OCI-LY3 (cell line): ENCODE data around the gene PIWIL4.
"Not testable (repeated sequence)": the region's sequence is repeated elsewhere in the genome, so short reads cannot be mapped to it uniquely, and the experiment has no call there.

Experiments
- H2AFZ ChIP-seq: fragments of 200-600, 300-600 bp; shearing (Covaris generic); 2 replicates; pipeline ENCODE4 v1.6.0; 2014; ENCODE audit warnings: antibody characterized with exemption, low read depth, low read length
- H3K27ac ChIP-seq: fragments of 200-600, 300-600 bp; sonication (generic); 2 replicates; pipeline ENCODE4 v1.5.1; 2014; ENCODE audit warnings: mild to moderate bottlenecking, low read length, moderate library complexity, mixed read lengths
- H3K27me3 ChIP-seq: fragments of 200-600, 300-600 bp; sonication (generic); 2 replicates; pipeline ENCODE4 v1.6.1; 2014; ENCODE audit warnings: low read depth, low read length, mixed read lengths
- H3K36me3 ChIP-seq: fragments of 200-600, 300-600 bp; sonication (generic); replicated peaks from 2 replicates; pipeline ENCODE3; 2014; ENCODE audit warnings: low read depth, low read length, mixed read lengths
- H3K4me1 ChIP-seq: fragments of 300-600, 200-600 bp; sonication (generic); 2 replicates; pipeline ENCODE4 v1.6.1; 2014; ENCODE audit warnings: low read length, mixed read lengths
- H3K4me2 ChIP-seq: fragments of 200-600, 300-600 bp; sonication (generic); 2 replicates; pipeline ENCODE4 v1.6.1; 2014; ENCODE audit warnings: low read length, mixed read lengths
- H3K4me3 ChIP-seq: fragments of 300-600, 200-600 bp; sonication (generic); 2 replicates; pipeline ENCODE4 v1.5.1; 2014; ENCODE audit warnings: antibody characterized with exemption, mild to moderate bottlenecking, low read length, moderate library complexity
- H3K79me2 ChIP-seq: fragments of 300-600, 200-600 bp; shearing (Covaris generic); 2 replicates; pipeline ENCODE4 v1.6.1; 2014; ENCODE audit warnings: mild to moderate bottlenecking, low read length, mixed read lengths
- H3K9ac ChIP-seq: fragments of 300-600, 200-600 bp; shearing (Covaris generic); 2 replicates; pipeline ENCODE4 v1.6.0; 2014; ENCODE audit warnings: mild to moderate bottlenecking, low read length, moderate library complexity
- H3K9me3 ChIP-seq: fragments of 200-600, 300-600 bp; shearing (Covaris generic); 2 replicates; pipeline ENCODE4 v1.6.1; 2014; ENCODE audit warnings: low read length, mixed read lengths; ENCODE audit not compliant: insufficient read depth
- H4K20me1 ChIP-seq: fragments of 200-600, 300-600 bp; sonication (generic); 2 replicates; pipeline ENCODE4 v1.6.1; 2016; ENCODE audit warnings: low read length, mixed read lengths; ENCODE audit not compliant: insufficient read depth
- EZH2phosphoT487 ChIP-seq: fragments of 200-600 bp; shearing (Covaris generic); IDR thresholded peaks from 2 replicates; pipeline ENCODE4 v1.6.1; 2018; ENCODE audit warnings: antibody characterized with exemption, mixed run types, low read depth
- TF ChIP-seq, protein P1 (sequence below): fragments of 200-600, 300-600 bp; sonication (generic); IDR thresholded peaks from 2 replicates; pipeline ENCODE4 v1.5.1; 2014; ENCODE audit warnings: antibody characterized with exemption, low read length, low read depth

Gene PIWIL4

DNA sequence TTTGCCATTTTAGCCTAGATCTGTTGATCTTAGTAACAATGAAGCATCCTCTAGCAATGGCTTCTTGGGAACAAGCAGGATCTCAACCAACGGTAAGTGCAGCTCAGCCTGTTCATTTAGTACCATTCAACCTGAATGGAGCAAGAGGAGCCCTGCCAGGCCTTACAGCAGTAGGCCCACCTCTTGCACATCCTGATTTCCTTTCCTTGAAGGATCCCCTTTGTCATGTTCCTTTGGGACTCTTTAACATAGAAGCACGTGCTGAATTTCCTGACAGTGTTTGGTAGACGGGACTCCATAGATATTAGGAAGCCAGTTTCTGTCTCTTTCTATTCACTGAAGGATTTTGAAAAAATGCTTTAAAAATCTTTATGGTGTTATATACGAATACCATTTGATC is 1.5 kb downstream of the PIWIL4 start:
- no peak for TF ChIP-seq EZH2phosphoT487
- TF ChIP-seq, protein P1, sequence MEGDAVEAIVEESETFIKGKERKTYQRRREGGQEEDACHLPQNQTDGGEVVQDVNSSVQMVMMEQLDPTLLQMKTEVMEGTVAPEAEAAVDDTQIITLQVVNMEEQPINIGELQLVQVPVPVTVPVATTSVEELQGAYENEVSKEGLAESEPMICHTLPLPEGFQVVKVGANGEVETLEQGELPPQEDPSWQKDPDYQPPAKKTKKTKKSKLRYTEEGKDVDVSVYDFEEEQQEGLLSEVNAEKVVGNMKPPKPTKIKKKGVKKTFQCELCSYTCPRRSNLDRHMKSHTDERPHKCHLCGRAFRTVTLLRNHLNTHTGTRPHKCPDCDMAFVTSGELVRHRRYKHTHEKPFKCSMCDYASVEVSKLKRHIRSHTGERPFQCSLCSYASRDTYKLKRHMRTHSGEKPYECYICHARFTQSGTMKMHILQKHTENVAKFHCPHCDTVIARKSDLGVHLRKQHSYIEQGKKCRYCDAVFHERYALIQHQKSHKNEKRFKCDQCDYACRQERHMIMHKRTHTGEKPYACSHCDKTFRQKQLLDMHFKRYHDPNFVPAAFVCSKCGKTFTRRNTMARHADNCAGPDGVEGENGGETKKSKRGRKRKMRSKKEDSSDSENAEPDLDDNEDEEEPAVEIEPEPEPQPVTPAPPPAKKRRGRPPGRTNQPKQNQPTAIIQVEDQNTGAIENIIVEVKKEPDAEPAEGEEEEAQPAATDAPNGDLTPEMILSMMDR, result no peak
- H2AFZ ChIP-seq, result no peak overlapping the region
- no peak overlapping the region for H3K4me3 ChIP-seq
- no peak overlapping the region for H3K9ac ChIP-seq
- H3K9me3 ChIP-seq, result no peaks in the 10 kb centered on the region
- H4K20me1 ChIP-seq, result no peaks in the 10 kb centered on the region
- no peak overlapping the region for H3K4me2 ChIP-seq
- no peaks in the 10 kb centered on the region for H3K27me3 ChIP-seq
- H3K36me3 ChIP-seq, result no peaks in the 10 kb centered on the region
- H3K4me1 ChIP-seq, result no peaks in the 10 kb centered on the region
- H3K79me2 ChIP-seq, result no peaks in the 10 kb centered on the region
- no peak overlapping the region for H3K27ac ChIP-seq

DNA sequence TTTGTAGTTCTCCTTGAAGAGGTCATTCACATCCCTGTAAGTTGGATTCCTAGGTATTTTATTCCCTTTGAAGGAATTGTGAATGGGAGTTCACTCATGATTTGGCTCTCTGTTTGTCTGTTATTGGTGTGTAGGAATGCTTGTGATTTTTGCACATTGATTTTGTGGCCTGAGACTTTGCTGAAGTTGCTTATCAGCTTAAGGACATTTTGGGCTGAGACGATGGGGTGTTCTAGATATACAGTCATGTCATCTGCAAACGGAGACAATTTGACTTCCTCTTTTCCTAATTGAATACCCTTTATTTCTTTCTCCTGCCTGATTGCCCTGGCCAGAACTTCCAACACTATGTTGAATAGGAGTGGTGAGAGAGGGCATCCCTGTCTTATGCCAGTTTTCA is 5.8 kb downstream of the PIWIL4 start:
- H3K27me3 ChIP-seq, H3K4me3 ChIP-seq, H3K79me2 ChIP-seq, H3K4me1 ChIP-seq, H3K9me3 ChIP-seq, H4K20me1 ChIP-seq, H3K9ac ChIP-seq, H3K27ac ChIP-seq, H3K4me2 ChIP-seq, H3K36me3 ChIP-seq, H2AFZ ChIP-seq: not testable (repeated sequence)

DNA sequence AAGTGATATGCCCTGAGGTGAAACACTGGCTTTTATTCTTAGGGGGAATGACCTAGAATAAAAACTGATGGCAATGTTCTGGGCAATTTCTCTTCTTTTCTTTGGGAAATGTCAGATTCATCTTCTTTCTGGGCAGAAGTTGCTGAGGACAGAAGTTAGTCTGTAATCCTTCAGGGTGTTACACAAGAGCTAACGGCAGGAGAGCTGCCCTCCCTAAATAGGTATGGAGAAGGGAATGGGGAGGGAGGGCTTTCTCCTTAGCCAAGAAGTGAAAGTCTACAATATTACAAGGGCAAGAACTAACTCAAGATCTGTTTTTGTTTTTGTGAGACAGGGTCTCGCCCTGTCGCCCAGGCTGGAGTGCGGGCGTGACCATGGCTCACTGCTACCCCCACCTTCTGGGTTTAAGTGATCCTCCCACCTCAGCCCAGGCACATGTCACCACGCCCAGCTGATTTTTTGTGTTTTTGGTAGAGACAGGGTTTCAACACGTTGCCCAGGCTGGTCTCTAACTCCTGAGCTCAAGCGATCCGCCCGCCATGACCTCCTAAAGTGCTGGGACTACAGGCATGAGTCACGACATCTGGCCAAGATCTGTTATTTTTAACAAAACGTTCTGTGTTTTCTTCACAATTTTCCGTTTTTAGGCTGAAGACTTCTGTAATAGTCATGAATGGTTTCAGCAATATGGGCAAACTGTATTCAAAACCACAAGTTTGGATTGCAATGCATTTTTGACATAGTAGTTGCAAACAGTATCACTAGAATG is 7.2 kb downstream of the PIWIL4 start:
- no peak overlapping the region for H3K9ac ChIP-seq
- no peaks in the 10 kb centered on the region for H3K9me3 ChIP-seq
- no peak for TF ChIP-seq EZH2phosphoT487
- TF ChIP-seq, protein P1, result no peak
- H3K4me2 ChIP-seq, result no peak overlapping the region
- no peaks in the 10 kb centered on the region for H4K20me1 ChIP-seq
- H3K4me3 ChIP-seq, result no peak overlapping the region
- no peak overlapping the region for H3K27ac ChIP-seq
- H3K27me3 ChIP-seq, result no peaks in the 10 kb centered on the region
- no peaks in the 10 kb centered on the region for H3K36me3 ChIP-seq
- H3K79me2 ChIP-seq, result no peaks in the 10 kb centered on the region
- H3K4me1 ChIP-seq, result no peaks in the 10 kb centered on the region
- H2AFZ ChIP-seq, result no peak overlapping the region

DNA sequence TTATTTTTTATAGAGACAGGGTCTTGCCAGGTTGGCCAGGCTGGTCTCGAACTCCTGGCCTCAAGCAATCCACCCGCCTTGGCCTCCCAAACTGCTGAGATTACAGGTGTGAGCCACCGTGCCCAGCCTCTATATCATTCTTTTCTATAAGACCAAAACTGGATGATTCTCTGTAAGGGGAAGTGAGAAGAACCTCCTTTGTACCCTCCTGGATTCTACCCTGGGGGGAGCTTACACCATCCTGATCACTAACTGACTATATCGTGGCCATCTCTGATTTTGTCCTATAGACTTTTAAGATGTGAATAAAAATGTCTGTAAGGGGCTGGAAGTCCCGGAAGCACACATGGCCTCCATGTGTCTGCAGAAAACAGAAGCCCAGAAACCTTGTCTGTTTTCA is 9.1 kb downstream of the PIWIL4 start:
- no peak overlapping the region for H3K4me2 ChIP-seq
- TF ChIP-seq, protein P1, result no peak
- no peak for TF ChIP-seq EZH2phosphoT487
- no peak overlapping the region for H3K4me3 ChIP-seq
- no peaks in the 10 kb centered on the region for H3K36me3 ChIP-seq
- no peaks in the 10 kb centered on the region for H3K9me3 ChIP-seq
- H3K9ac ChIP-seq, result no peak overlapping the region
- H3K27me3 ChIP-seq, result no peaks in the 10 kb centered on the region
- H3K4me1 ChIP-seq, result no peaks in the 10 kb centered on the region
- no peaks in the 10 kb centered on the region for H4K20me1 ChIP-seq
- H3K27ac ChIP-seq, result no peak overlapping the region
- no peak overlapping the region for H2AFZ ChIP-seq
- H3K79me2 ChIP-seq, result no peaks in the 10 kb centered on the region
